ENCODE data around the gene PCDH15.

DNA sequence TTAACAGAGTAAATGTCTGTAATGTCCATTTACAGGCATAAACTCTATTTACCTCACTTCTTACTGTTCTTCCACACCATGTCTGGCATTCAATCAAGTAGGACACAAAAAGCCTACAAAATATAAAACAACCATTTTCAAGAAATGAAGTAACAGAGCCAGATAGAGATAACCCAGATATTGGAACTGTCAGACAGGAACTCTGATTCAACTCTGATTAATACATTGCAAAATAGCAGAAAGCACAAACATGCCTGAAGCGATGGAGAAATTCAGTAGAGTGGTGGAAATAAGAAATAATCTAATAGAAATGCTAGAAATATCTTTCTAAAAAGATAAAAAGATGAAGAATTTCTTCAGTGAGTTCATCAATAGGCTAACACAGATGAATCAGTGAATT lies 964.4 kb downstream of the PCDH15 start:
- TF ChIP-seq, protein P1, sequence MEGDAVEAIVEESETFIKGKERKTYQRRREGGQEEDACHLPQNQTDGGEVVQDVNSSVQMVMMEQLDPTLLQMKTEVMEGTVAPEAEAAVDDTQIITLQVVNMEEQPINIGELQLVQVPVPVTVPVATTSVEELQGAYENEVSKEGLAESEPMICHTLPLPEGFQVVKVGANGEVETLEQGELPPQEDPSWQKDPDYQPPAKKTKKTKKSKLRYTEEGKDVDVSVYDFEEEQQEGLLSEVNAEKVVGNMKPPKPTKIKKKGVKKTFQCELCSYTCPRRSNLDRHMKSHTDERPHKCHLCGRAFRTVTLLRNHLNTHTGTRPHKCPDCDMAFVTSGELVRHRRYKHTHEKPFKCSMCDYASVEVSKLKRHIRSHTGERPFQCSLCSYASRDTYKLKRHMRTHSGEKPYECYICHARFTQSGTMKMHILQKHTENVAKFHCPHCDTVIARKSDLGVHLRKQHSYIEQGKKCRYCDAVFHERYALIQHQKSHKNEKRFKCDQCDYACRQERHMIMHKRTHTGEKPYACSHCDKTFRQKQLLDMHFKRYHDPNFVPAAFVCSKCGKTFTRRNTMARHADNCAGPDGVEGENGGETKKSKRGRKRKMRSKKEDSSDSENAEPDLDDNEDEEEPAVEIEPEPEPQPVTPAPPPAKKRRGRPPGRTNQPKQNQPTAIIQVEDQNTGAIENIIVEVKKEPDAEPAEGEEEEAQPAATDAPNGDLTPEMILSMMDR (IDR thresholded peaks at IDR 0.05; ENCODE audit: borderline replicate concordance, extremely low read depth, low read length, poor library complexity, severe bottlenecking): no peak
- TF ChIP-seq EZH2 (IDR thresholded peaks at IDR 0.05; ENCODE audit: borderline replicate concordance, low read depth, low read length, severe bottlenecking): no peak

All from DND-41 (cell line).